Activated CD4-positive, alpha-beta T cell treated with anti-CD3 and anti-CD28 coated beads, Interleukin-10, Interleukin-2, amounts not matched to agents 100 ng/mL and 50 ng/mL, durations not matched to agents 16 hours and 8 hours (primary cell): ENCODE results near the gene ILKAP.

Experiments
- DNase-seq: peaks from one replicate; pipeline ENCODE4 v3.0.0-alpha.2; 2020

The ILKAP gene

DNA sequence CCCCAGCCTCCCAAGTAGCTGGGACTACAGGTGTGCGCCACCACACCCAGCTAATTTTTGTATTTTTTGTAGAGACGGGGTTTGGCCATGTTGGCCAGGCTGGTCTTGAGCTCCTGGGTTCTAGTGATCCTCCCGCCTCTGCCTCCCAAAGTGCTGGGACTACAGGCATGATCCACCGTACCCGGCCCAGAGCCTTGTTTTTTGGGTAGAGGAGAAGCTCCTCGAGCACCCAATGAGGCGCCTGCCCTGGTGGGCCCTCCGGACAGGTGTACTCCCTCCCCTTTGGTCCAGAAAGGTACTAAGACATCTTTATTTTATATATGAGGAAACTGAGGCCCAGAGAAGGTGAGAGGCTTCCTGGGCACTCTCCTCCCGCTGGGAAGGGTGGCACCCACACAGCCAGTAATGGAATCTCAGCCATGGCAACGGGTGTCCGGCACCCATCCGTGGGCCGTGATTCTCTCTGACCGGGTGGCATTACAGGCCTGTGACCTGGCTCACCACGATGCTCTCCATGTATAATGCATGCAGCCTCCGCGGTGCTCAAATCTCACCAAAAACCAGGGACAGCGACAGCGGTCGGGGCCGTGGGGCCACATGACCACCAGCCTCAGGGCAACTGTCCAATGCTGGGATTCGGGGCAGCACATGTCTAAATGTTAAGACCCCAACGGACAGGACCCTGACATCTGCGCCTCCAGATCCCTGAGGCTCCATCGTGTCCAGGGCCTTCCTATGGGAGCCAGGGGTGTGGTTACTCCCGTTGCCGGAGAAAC is 81.8 kb downstream of the ILKAP start:
- no peak for DNase-seq

DNA sequence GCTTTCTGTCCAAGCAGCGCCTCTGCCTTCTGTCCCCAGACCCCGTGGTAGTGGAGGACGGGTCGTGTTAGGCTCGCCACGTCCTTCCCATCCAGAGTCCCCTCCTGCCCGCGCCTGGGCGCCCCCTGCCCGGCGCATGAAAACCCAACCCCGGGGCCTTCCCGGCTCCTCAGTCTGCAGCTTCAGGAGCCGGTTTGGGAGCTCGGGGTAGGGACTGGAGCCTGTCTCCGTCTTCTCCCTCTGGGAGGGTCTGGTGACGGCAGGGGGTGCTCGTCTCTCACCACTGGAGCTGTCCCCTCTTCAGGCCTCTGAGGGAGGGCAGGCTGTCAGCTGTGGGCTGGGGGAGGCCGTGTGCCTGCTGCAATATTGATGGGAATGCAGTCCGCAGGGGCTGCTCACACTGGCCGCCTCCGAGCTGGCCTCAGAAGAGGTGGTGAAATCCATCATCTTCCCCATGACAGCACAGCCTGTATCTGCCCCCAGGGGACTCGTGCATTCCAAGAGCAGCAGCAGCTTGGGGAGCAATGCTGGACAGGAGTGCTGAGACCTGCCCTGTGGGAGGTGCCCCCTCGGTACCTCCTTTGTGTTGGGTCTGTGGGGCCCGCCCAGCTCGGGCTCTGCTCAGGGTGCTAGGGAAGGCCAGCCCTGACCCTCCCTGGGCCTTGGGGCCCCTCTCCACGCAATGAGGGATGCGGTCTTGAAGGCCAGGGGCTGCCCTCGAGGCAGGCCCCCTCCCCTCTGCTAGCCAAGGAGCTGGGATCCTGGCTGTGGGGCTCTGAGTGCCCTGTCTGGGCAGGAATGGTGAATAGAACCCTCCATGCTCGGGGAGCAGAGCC is 82.8 kb downstream of the ILKAP start:
- no peak for DNase-seq
